Ovary (tissue), 9 donors: Measurements from ENCODE around the gene BIN1. TPM values are rescaled to one million over a fixed set of nuclear protein-coding genes. Genes with fewer than 3 reads are reported as not detected.
A peak's percentile ranks its signal among the peaks of the same experiment; 100 is the strongest.

ENCODE experiments used
- DNase-seq, 5 donors: peaks; one replicate each; pipeline ENCODE4 v3.0.0-alpha.2; 2019 to 2020
- H3K27ac ChIP-seq, 2 donors: fragments of 200-600 bp; one replicate each; pipeline versions ENCODE4 v1.5.1 to v1.8.0; 2019 to 2022
- H3K27me3 ChIP-seq: fragments of 200-600 bp; one replicate; pipeline ENCODE4 v1.8.0; 2022
- H3K36me3 ChIP-seq: fragments of 200-600 bp; sonication (generic); one replicate; pipeline ENCODE4 v1.5.1; 2019
- H3K4me1 ChIP-seq: one replicate; pipeline ENCODE4 v1.8.1; 2013; ENCODE audit warnings: mild to moderate bottlenecking, moderate library complexity; ENCODE audit not compliant: insufficient read depth
- H3K4me3 ChIP-seq: fragments of 200-600 bp; sonication (generic); one replicate; pipeline ENCODE4 v1.5.1; 2017
- H3K9me3 ChIP-seq, 2 donors: fragments of 200-600 bp in 1 of 2; sonication (generic) in 1 of 2; one replicate each; pipeline versions ENCODE4 v1.5.1 to v1.8.1; 2013 to 2019; ENCODE audit warnings: mild to moderate bottlenecking in 1 of 2, moderate library complexity in 1 of 2
- EP300 ChIP-seq: sonication (generic); formaldehyde crosslinking; IDR thresholded peaks from one replicate; pipeline ENCODE4 v1.6.1; 2017; ENCODE audit warnings: antibody characterized with exemption
- POLR2A ChIP-seq: fragments of 450-650 bp; IDR thresholded peaks from one replicate; pipeline ENCODE4 v1.6.1; 2017; ENCODE audit warnings: antibody characterized with exemption, mild to moderate bottlenecking, moderate library complexity
- WGBS, 3 donors: extraction: QIAGEN DNeasy Blood & Tissue Kit in 1 of 3; methylation state at CpG; one replicate each; pipeline versions ENCODE4 v1.1.5 to v1.1.7; 2013 to 2017; 5-methylcytosine and 5-hydroxymethylcytosine counted together
- intact Hi-C, 4 donors: fragments of 100-400 bp; cut with DNase I; formaldehyde crosslinking; loops; one replicate each; pipeline versions ENCODE4 v1.11.0 to v1.15.1; 2022 to 2023
- polyA plus RNA-seq, 2 donors: library from polyadenylated mRNA; stranded (reverse); fragments of 200-250 nt in 1 of 2; fragments of 350-450 nt in 1 of 2; fragmentation: Illumina TruSeq in 1 of 2; extraction: RNeasy Lipid Tissue Mini Kit (QIAGEN cat#74804) in 1 of 2; gene quantifications; one replicate each; pipeline ENCODE4 v1.2.3, GENCODE V29; 2013 to 2014
- total RNA-seq, 7 donors: library from RNA; depleted of rRNA in 2 of 7; stranded (reverse); fragments of >200 nt in 2 of 7; fragmentation: NEBNext Ultra II Directional in 3 of 7; extraction: Animal tissue kit (Norgen Biotek cat#: 25700) in 3 of 7; gene quantifications; one replicate each; pipeline versions ENCODE4 v1.1.0 to v1.2.4, GENCODE V29; 2016 to 2023
- TF ChIP-seq, protein P1 (sequence below), 3 donors: fragments of 450-650 bp in 2 of 3; fragments of 200-600 bp in 1 of 3; IDR thresholded peaks; one replicate each; pipeline versions ENCODE4 v1.5.1 to v1.8.0; 2016 to 2022; ENCODE audit warnings: antibody characterized with exemption in 3 of 3, mild to moderate bottlenecking in 1 of 3
- donor health status: DM: no; HTN: no; CAD: no; lungs with moderate emphysema.
- donor health status: DM: no; HTN: no; CAD: no.
- donor health status: Bipolar disorder and iron deficiency.
- donor health status: DM: yes; HTN: yes; CAD: no.
- donor health status: DM: no; HTN: no; CAD: no.
- donor health status: DM: yes; HTN: yes; CAD: no.

The BIN1 gene
- total and polyA plus RNA-seq, 9 donors: 16.7 to 77.3 (median 54.0) TPM

DNA sequence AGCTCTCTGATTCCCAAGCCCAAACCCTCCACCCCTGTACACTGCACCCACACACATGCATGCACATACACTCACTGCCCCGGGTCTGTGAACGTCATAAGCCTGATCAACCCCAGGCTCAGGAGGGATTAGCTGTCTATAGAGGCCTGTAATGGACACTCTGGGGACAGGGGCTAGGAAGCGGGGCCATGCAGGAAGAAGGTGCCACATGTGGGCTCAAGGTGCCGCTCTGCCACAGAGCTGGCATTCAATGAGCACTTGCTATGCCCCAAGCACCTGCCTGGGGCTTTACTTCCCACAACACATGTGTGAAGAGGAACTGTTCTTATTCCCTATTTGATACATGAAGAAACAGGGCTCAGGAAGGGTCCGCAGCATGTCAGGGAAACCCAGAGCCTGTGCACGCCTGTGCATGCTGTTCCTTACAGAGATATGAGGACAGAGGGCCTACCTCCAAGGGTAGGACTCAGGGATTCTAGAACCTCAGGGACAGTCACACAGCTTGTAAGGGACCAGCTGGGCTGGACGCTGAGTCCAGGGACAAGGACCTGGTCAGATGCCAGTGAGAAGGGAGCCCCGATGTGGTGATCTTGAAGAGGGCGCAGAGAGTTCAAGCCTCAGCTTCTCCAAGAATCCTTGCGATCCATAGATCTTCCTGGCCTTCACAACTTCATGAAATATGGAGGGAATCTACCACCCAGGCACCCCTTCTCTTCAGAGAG, 5.0 kb downstream of the BIN1 start:
- no peak for TF ChIP-seq POLR2A
- TF ChIP-seq EP300: no peak
- TF ChIP-seq, protein P1, sequence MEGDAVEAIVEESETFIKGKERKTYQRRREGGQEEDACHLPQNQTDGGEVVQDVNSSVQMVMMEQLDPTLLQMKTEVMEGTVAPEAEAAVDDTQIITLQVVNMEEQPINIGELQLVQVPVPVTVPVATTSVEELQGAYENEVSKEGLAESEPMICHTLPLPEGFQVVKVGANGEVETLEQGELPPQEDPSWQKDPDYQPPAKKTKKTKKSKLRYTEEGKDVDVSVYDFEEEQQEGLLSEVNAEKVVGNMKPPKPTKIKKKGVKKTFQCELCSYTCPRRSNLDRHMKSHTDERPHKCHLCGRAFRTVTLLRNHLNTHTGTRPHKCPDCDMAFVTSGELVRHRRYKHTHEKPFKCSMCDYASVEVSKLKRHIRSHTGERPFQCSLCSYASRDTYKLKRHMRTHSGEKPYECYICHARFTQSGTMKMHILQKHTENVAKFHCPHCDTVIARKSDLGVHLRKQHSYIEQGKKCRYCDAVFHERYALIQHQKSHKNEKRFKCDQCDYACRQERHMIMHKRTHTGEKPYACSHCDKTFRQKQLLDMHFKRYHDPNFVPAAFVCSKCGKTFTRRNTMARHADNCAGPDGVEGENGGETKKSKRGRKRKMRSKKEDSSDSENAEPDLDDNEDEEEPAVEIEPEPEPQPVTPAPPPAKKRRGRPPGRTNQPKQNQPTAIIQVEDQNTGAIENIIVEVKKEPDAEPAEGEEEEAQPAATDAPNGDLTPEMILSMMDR (IDR thresholded peaks at IDR 0.05): no peak
- peaks cover 8% of the 10 kb centered on the region for H3K4me1 ChIP-seq
- no peaks in the 10 kb centered on the region for H3K9me3 ChIP-seq
- intact Hi-C loops: no loop called here
- no peak for DNase-seq
- no peaks in the 10 kb centered on the region for H3K27me3 ChIP-seq
- H3K4me3 ChIP-seq: no peak overlapping the region
- no peaks in the 10 kb centered on the region for H3K36me3 ChIP-seq
- 88 to 93% (median 88%) methylated on average over 10 of the region's 10 CpGs for WGBS, 3 donors
- no peak overlapping the region for H3K27ac ChIP-seq

DNA sequence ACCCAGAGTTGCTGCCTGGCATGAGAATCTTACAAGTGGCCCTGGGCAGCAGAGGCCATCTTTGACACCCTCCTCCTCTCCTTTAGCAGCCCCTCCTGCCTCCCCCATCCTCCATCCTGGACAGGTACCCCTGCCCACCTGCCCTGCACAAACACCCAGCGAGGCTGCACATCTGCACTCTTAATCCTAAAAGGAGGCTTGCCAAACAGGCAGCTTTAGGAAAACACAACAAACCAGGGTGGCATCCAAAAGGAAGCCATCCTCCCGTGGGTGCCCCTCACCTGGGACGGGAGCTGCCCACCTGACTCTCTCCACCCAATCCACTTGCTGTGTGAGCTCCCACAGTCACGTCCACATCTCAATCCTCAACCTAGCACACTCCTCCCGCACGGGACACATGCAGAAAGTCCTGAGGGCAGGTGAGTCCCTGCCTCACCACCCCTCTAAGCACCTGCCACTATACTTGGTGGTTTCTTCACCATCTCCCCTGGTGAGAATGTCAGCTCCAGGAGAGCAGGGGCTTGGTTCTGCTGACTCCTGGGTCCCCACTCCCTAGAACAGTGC, 5.8 kb downstream of the BIN1 start:
- Histone ChIP-seq H3K4me3 (no peak overlapping the region), H3K27ac (no peak overlapping the region), H3K9me3 (no peaks in the 10 kb centered on the region), H3K36me3 (no peaks in the 10 kb centered on the region), H3K27me3 (no peaks in the 10 kb centered on the region), H3K4me1 (peaks cover 10% of the 10 kb centered on the region)
- WGBS, 3 donors: 95 to 97% (median 96%) methylated on average over 6 of the region's 6 CpGs
- TF ChIP-seq POLR2A (no peak), EP300 (no peak)
- TF ChIP-seq, protein P1 (IDR thresholded peaks at IDR 0.05): no peak
- peak in 2 of 5 donors; percentile 17 to 25 for DNase-seq
- intact Hi-C loops: no loop called here

DNA sequence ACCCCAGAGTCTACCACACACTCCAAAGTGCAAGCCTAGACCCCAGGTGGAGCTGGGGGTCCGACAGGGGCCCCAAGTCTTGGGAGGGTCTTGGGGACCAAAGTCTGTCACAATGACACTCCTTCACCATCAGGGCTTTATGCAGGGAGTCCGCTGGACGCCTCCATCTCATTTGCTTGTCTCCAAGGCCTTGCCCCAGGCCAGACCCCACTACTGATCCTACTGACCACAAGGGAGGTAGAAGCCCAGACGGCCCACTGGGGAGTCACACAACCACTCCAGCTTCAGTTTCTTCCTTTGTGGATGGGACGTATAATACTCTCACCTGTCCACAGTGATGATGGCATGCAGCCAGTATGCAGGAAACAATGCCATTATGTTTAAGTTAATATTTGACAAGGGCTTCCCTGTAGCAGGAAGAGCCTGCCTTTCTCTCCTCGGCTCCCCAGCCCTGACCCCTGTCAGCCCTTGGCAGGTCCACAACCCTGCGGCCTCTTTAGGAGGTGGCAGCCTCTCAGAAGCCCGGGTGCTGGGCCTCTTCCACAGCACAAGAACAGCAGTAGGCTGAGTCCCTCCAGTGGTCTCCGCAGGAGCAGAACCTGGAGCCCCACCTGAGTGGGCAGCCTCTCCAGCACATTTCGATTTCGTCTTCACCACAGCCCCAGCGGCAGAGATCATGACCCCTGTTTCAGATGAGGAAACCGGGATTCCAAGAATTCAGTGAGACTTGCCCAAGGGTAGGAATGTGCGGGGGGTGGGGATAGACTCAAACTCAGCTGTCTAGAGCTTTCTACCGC, 6.5 kb downstream of the BIN1 start:
- no peak for TF ChIP-seq POLR2A
- TF ChIP-seq, protein P1 (IDR thresholded peaks at IDR 0.05): no peak
- no peak for TF ChIP-seq EP300
- H3K4me1 ChIP-seq: peaks cover 12% of the 10 kb centered on the region
- 73 to 75% (median 74%) methylated on average over 15 of the region's 15 CpGs for WGBS, 3 donors
- no peaks in the 10 kb centered on the region for H3K36me3 ChIP-seq
- H3K27ac ChIP-seq: no peak overlapping the region
- H3K9me3 ChIP-seq: no peaks in the 10 kb centered on the region
- intact Hi-C loops: no loop called here
- no peak overlapping the region for H3K4me3 ChIP-seq
- DNase-seq: peak in 2 of 5 donors; percentile 16 to 31
- H3K27me3 ChIP-seq: no peaks in the 10 kb centered on the region

DNA sequence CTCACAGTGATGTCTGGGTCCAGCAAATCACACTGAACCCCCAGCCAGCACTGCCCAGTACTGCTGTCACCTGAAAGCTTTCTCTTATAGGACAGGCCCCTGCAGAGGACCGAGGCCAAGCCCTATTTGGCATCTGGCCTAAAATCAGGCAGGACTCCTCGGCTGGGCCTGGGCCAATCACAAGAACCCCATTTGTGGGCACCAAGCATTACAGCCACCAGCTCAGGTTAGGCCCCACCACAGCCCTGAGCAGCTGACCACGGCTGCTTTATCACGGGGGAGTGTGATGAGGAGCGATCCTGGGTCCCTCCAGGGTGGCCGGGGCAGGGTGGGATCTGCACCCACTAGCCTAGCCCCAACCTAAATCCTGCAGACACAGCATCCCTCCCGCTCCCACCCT, 8.2 kb downstream of the BIN1 start:
- 67 to 73% (median 69%) methylated on average over 7 of the region's 7 CpGs for WGBS, 3 donors
- Histone ChIP-seq H3K27me3 (no peaks in the 10 kb centered on the region), H3K9me3 (no peaks in the 10 kb centered on the region), H3K36me3 (no peaks in the 10 kb centered on the region), H3K4me3 (no peak overlapping the region), H3K27ac (no peak overlapping the region), H3K4me1 (peaks cover 12% of the 10 kb centered on the region)
- intact Hi-C loops: loop anchor here in 1 of 4 donors (10.0 kb wide), 1 partner anchor 196 kb away; the partner anchor contains the start of gene ERCC3
- DNase-seq: peak in 3 of 5 donors; percentile 22 to 34 (median 23)
- TF ChIP-seq, protein P1 (IDR thresholded peaks at IDR 0.05): no peak
- TF ChIP-seq POLR2A: no peak
- no peak for TF ChIP-seq EP300
